ENCODE measurements around the gene RAB5B.

RAB5B gene

GRCh38 chr12:55993230-55993853 is 19.5 kb downstream of the RAB5B start:
- Histone ChIP-seq H3K4me2 (ENCODE audit: insufficient read depth, low read length) (no peak overlapping the region), H3K79me2 (ENCODE audit: insufficient read depth, low read length) (no peaks in the 10 kb centered on the region), H3K27me3 (ENCODE audit: insufficient read depth, low read length, poor library complexity) (no peaks in the 10 kb centered on the region), H2AFZ (ENCODE audit: low read depth, low read length) (no peak overlapping the region), H3K27ac (ENCODE audit: low read length) (no peak overlapping the region), H3K36me3 (ENCODE audit: insufficient read depth, low read length) (peaks cover 52% of the 10 kb centered on the region), H3K4me1 (ENCODE audit: insufficient read depth, low read length) (no peaks in the 10 kb centered on the region), H3K9me3 (ENCODE audit: insufficient read depth, low read length, severe bottlenecking) (no peaks in the 10 kb centered on the region), H3K9ac (ENCODE audit: low read depth, low read length) (no peak overlapping the region), H3K4me3 (ENCODE audit: low read depth in 1 of 2, low read length in 2 of 2) (no peak overlapping the region), H4K20me1 (ENCODE audit: insufficient read depth, low read length) (no peaks in the 10 kb centered on the region)
- no peak for DNase-seq
- no peak for ATAC-seq (ENCODE audit: insufficient read depth, low read depth)
- TF ChIP-seq EZH2 (IDR thresholded peaks at IDR 0.05; ENCODE audit: borderline replicate concordance, low read depth, low read length, severe bottlenecking) = no peak
- TF ChIP-seq, protein P1, sequence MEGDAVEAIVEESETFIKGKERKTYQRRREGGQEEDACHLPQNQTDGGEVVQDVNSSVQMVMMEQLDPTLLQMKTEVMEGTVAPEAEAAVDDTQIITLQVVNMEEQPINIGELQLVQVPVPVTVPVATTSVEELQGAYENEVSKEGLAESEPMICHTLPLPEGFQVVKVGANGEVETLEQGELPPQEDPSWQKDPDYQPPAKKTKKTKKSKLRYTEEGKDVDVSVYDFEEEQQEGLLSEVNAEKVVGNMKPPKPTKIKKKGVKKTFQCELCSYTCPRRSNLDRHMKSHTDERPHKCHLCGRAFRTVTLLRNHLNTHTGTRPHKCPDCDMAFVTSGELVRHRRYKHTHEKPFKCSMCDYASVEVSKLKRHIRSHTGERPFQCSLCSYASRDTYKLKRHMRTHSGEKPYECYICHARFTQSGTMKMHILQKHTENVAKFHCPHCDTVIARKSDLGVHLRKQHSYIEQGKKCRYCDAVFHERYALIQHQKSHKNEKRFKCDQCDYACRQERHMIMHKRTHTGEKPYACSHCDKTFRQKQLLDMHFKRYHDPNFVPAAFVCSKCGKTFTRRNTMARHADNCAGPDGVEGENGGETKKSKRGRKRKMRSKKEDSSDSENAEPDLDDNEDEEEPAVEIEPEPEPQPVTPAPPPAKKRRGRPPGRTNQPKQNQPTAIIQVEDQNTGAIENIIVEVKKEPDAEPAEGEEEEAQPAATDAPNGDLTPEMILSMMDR (IDR thresholded peaks at IDR 0.05; ENCODE audit: borderline replicate concordance, extremely low read depth, low read length, poor library complexity, severe bottlenecking) = no peak

- Histone ChIP-seq H3K9me3 (ENCODE audit: insufficient read depth, low read length, severe bottlenecking) (no peaks in the 10 kb centered on the region), H4K20me1 (ENCODE audit: insufficient read depth, low read length) (no peaks in the 10 kb centered on the region), H3K4me1 (ENCODE audit: insufficient read depth, low read length) (no peaks in the 10 kb centered on the region), H3K4me3 (ENCODE audit: low read depth in 1 of 2, low read length in 2 of 2) (no peak overlapping the region), H3K27me3 (ENCODE audit: insufficient read depth, low read length, poor library complexity) (no peaks in the 10 kb centered on the region), H3K36me3 (ENCODE audit: insufficient read depth, low read length) (peaks cover 36% of the 10 kb centered on the region), H2AFZ (ENCODE audit: low read depth, low read length) (no peak overlapping the region), H3K79me2 (ENCODE audit: insufficient read depth, low read length) (no peaks in the 10 kb centered on the region), H3K4me2 (ENCODE audit: insufficient read depth, low read length) (no peak overlapping the region), H3K9ac (ENCODE audit: low read depth, low read length) (no peak overlapping the region), H3K27ac (ENCODE audit: low read length) (no peak overlapping the region)
- TF ChIP-seq, protein P1 (IDR thresholded peaks at IDR 0.05; ENCODE audit: borderline replicate concordance, extremely low read depth, low read length, poor library complexity, severe bottlenecking) = no peak
- TF ChIP-seq EZH2 (IDR thresholded peaks at IDR 0.05; ENCODE audit: borderline replicate concordance, low read depth, low read length, severe bottlenecking) = no peak
- no peak for ATAC-seq (ENCODE audit: insufficient read depth, low read depth)
- no peak for DNase-seq
Observed at GRCh38 chr12:55995366-55995765, 21.5 kb downstream of the RAB5B start.

GRCh38 chr12:55996201-55996714 is 22.4 kb downstream of the RAB5B start:
- Histone ChIP-seq H3K9me3 (ENCODE audit: insufficient read depth, low read length, severe bottlenecking) (no peaks in the 10 kb centered on the region), H3K9ac (ENCODE audit: low read depth, low read length) (no peak overlapping the region), H2AFZ (ENCODE audit: low read depth, low read length) (no peak overlapping the region), H3K4me3 (ENCODE audit: low read depth in 1 of 2, low read length in 2 of 2) (no peak overlapping the region), H3K4me1 (ENCODE audit: insufficient read depth, low read length) (no peaks in the 10 kb centered on the region), H4K20me1 (ENCODE audit: insufficient read depth, low read length) (no peaks in the 10 kb centered on the region), H3K4me2 (ENCODE audit: insufficient read depth, low read length) (no peak overlapping the region), H3K79me2 (ENCODE audit: insufficient read depth, low read length) (no peaks in the 10 kb centered on the region), H3K36me3 (ENCODE audit: insufficient read depth, low read length) (peaks cover 27% of the 10 kb centered on the region), H3K27ac (ENCODE audit: low read length) (no peak overlapping the region), H3K27me3 (ENCODE audit: insufficient read depth, low read length, poor library complexity) (no peaks in the 10 kb centered on the region)
- DNase-seq (peak; percentile 70), ATAC-seq (ENCODE audit: insufficient read depth, low read depth) (peak; percentile 76)
- TF ChIP-seq, protein P1 (IDR thresholded peaks at IDR 0.05; ENCODE audit: borderline replicate concordance, extremely low read depth, low read length, poor library complexity, severe bottlenecking) = peak; percentile 97
- no peak for TF ChIP-seq EZH2 (IDR thresholded peaks at IDR 0.05; ENCODE audit: borderline replicate concordance, low read depth, low read length, severe bottlenecking)

Measured in DND-41 (cell line).